Pancreas (tissue), 10 donors: Measurements from ENCODE around the gene MRNIP. TPM values are rescaled to one million over a fixed set of nuclear protein-coding genes. Genes with fewer than 3 reads are reported as not detected.

Experiments
- ATAC-seq, 4 donors: fragments of 200-7000 bp; cut with Tn5 transposase; one replicate each; pipeline versions ENCODE4 v1.8.0 to v1.9.1; 2020; ENCODE audit warnings: mild to moderate bottlenecking in 4 of 4, moderate library complexity in 4 of 4
- DNase-seq, 6 donors: peaks; one replicate each; pipeline ENCODE4 v3.0.0-alpha.2; 2020
- FAIRE-seq: peaks from 2 replicates; lab custom pipeline; 2012; peaks lifted over from hg19 to GRCh38; lab: Jason Lieb, UNC
- H3K27ac ChIP-seq, 4 donors: fragments of 200-600 bp; sonication (generic); 1 replicate in 3 of 4; 2 replicates in 1 of 4; pipeline versions ENCODE4 v1.5.0 to v1.8.0; 2020
- H3K27me3 ChIP-seq, 4 donors: fragments of 200-600 bp; one replicate each; pipeline ENCODE4 v1.8.0; 2021
- H3K36me3 ChIP-seq, 3 donors: fragments of 200-600 bp; sonication (generic) in 1 of 3; one replicate each; pipeline versions ENCODE4 v1.5.0 to v1.8.0; 2020 to 2021
- H3K4me1 ChIP-seq, 3 donors: fragments of 200-600 bp; one replicate each; pipeline ENCODE4 v1.8.0; 2021
- H3K4me3 ChIP-seq, 4 donors: fragments of 200-600 bp; sonication (generic) in 2 of 4; one replicate each; pipeline versions ENCODE4 v1.5.0 to v1.8.0; 2020 to 2021
- H3K9me3 ChIP-seq, 4 donors: fragments of 200-600 bp; one replicate each; pipeline ENCODE4 v1.8.0; 2021
- CTCF ChIP-seq, 4 donors: fragments of 200-600 bp; sonication (generic) in 3 of 4; IDR thresholded peaks; one replicate each; pipeline versions ENCODE4 v1.5.0 to v1.8.0; 2021; ENCODE audit warnings: antibody characterized with exemption in 4 of 4
- WGBS, 2 donors: extraction: QIAGEN DNeasy Blood & Tissue Kit; methylation state at CpG; one replicate each; pipeline ENCODE4 v1.1.7; 2013; 5-methylcytosine and 5-hydroxymethylcytosine counted together
- intact Hi-C, 3 donors: fragments of 100-400 bp; cut with DNase I; formaldehyde crosslinking; loops; one replicate each; pipeline versions ENCODE4 v1.11.1 to v1.14.2; 2022
- polyA plus RNA-seq, 2 donors: library from polyadenylated mRNA; stranded (reverse); fragments of 200-250 nt; gene quantifications; one replicate each; pipeline ENCODE4 v1.2.3, GENCODE V29; 2013
- total RNA-seq, 6 donors: library from RNA; stranded (reverse); fragmentation: NEBNext Ultra II Directional in 4 of 6; extraction: Animal tissue kit (Norgen Biotek cat#: 25700) in 4 of 6; gene quantifications; one replicate each; pipeline versions ENCODE4 v1.2.1 to v1.2.4, GENCODE V29; 2021 to 2023
- donor health status: healthy with polysubstance abuse.
- donor health status: DM: no; HTN: no; CAD: no; lungs with moderate emphysema.
- donor health status: DM: no; HTN: no; CAD: no.
- donor health status: control.
- donor health status: control.
- donor health status: Bipolar disorder and iron deficiency.
- donor health status: DM: yes; HTN: yes; CAD: no.
- donor health status: DM: no; HTN: no; CAD: no.
- donor health status: DM: no; HTN: no; CAD: no.
- donor health status: DM: yes; HTN: yes; CAD: no.

The MRNIP gene
- total and polyA plus RNA-seq, 8 donors = 8.6 to 53.1 (median 16.9) TPM

GRCh38 chr5:179798144-179798770 lies 60.4 kb downstream of the MRNIP start:
- no peaks in the 10 kb centered on the region for H3K27me3 ChIP-seq
- DNase-seq (peak in 1 of 6 donors; percentile 78), FAIRE-seq (no peak), ATAC-seq (no peak)
- 96 to 97% methylated on average over 20 to 23 of the region's 23 CpGs for WGBS, 2 donors
- H3K27ac ChIP-seq = no peak overlapping the region
- H3K4me1 ChIP-seq = peaks cover 5 to 18% (median 6%) of the 10 kb centered on the region in 3 donors
- H3K36me3 ChIP-seq = peaks cover 0 to 30% (median 8%) of the 10 kb centered on the region in 3 donors
- intact Hi-C loops = loop anchor here in 1 of 3 donors (10.0 kb wide), 1 partner anchor 133 kb away; no protein-coding TSS in a partner anchor
- TF ChIP-seq CTCF (IDR thresholded peaks at IDR 0.05) = no peak
- H3K9me3 ChIP-seq = no peaks in the 10 kb centered on the region
- no peak overlapping the region for H3K4me3 ChIP-seq

GRCh38 chr5:179797741-179798140 lies 60.9 kb downstream of the MRNIP start:
- Histone ChIP-seq H3K27ac (no peak overlapping the region), H3K36me3 (peaks cover 0 to 30% (median 8%) of the 10 kb centered on the region in 3 donors), H3K4me1 (peaks cover 5 to 15% (median 6%) of the 10 kb centered on the region in 3 donors), H3K27me3 (no peaks in the 10 kb centered on the region), H3K4me3 (no peak overlapping the region), H3K9me3 (no peaks in the 10 kb centered on the region)
- intact Hi-C loops = loop anchor here in 1 of 3 donors (10.0 kb wide), 1 partner anchor 133 kb away; no protein-coding TSS in a partner anchor
- no peak for ATAC-seq
- WGBS, 2 donors = 95% methylated on average over 29 to 30 of the region's 30 CpGs
- TF ChIP-seq CTCF (IDR thresholded peaks at IDR 0.05) = no peak
- DNase-seq = peak in 2 of 6 donors; percentile 47 to 70
- FAIRE-seq = no peak

GRCh38 chr5:179796877-179797608 lies 61.6 kb downstream of the MRNIP start:
- ATAC-seq (no peak), DNase-seq (peak in 4 of 6 donors; percentile 7 to 71 (median 44)), FAIRE-seq (no peak)
- Histone ChIP-seq H3K27ac (peak overlapping the region; percentile 84 to 91 (median 90)), H3K36me3 (peaks cover 0 to 30% (median 8%) of the 10 kb centered on the region in 3 donors), H3K4me3 (peak overlapping the region in 2 of 4 donors; percentile 80 to 86), H3K4me1 (peaks cover 5 to 12% (median 6%) of the 10 kb centered on the region in 3 donors), H3K27me3 (no peaks in the 10 kb centered on the region), H3K9me3 (no peaks in the 10 kb centered on the region)
- 84 to 85% methylated on average over 21 of the region's 21 CpGs for WGBS, 2 donors
- intact Hi-C loops = loop anchor here in 1 of 3 donors (10.0 kb wide), 1 partner anchor 132 kb away; no protein-coding TSS in a partner anchor
- TF ChIP-seq CTCF (IDR thresholded peaks at IDR 0.05) = no peak

GRCh38 chr5:179795863-179796833 lies 62.5 kb downstream of the MRNIP start:
- ATAC-seq (peak; percentile 83 to 87 (median 86)), FAIRE-seq (no peak), DNase-seq (peak; percentile 81 to 93 (median 88))
- peak; percentile 63 to 79 (median 74) for TF ChIP-seq CTCF (IDR thresholded peaks at IDR 0.05)
- Histone ChIP-seq H3K27ac (peak overlapping the region; percentile 84 to 91 (median 90)), H3K27me3 (no peaks in the 10 kb centered on the region), H3K9me3 (no peaks in the 10 kb centered on the region), H3K36me3 (peaks cover 0 to 29% (median 8%) of the 10 kb centered on the region in 3 donors), H3K4me1 (peaks cover 5 to 12% (median 6%) of the 10 kb centered on the region in 3 donors), H3K4me3 (peak overlapping the region; percentile 69 to 86 (median 78))
- intact Hi-C loops = loop anchor here in 1 of 3 donors (10.0 kb wide), 1 partner anchor 131 kb away; no protein-coding TSS in a partner anchor
- WGBS, 2 donors = 1 to 2% methylated on average over 64 to 113 of the region's 113 CpGs
